Caco-2 (cell line): Measurements from ENCODE around the gene STAB2. TPM values are rescaled to one million over a fixed set of nuclear protein-coding genes. Genes with fewer than 3 reads are reported as not detected.

ENCODE experiments used
- BruUV-seq: library from RNA; stranded (reverse); fragments of 400-500 nt; replicated peaks from 2 replicates; lab custom pipeline; 2021; lab: Mats Ljungman, UMichigan
- CTCF ChIA-PET: fragments of 300-600 bp; sonication (Branson Sonifier 250); formaldehyde crosslinking; loops from one replicate; lab custom pipeline; 2022; ENCODE audit warnings: antibody characterized with exemption; lab: Charles Lee
- POLR2A ChIA-PET: fragments of 300-600 bp; sonication (Branson Sonifier 250); formaldehyde crosslinking; loops from one replicate; lab custom pipeline; 2022; ENCODE audit warnings: antibody characterized with exemption; lab: Charles Lee
- DNase-seq, 2 experiments: peaks; one replicate each; pipeline versions ENCODE4 v3.0.0 to v3.0.0-alpha.2; 2020 to 2022
- H3K27me3 ChIP-seq: replicated peaks from 2 replicates; pipeline ENCODE4 v1.6.0; 2011; ENCODE audit warnings: low read length; ENCODE audit not compliant: control insufficient read depth, insufficient read depth
- H3K36me3 ChIP-seq: 2 replicates; pipeline ENCODE4 v1.5.1; 2011; ENCODE audit warnings: low read length; ENCODE audit not compliant: control insufficient read depth, insufficient read depth
- H3K4me1 ChIP-seq: fragments of 250-450 bp; sonication (Bioruptor Pico); 2 replicates; pipeline ENCODE4 v1.5.1; 2020; ENCODE audit warnings: mild to moderate bottlenecking
- H3K4me3 ChIP-seq: 2 replicates; pipeline ENCODE4 v1.5.1; 2011; ENCODE audit warnings: low read depth, mild to moderate bottlenecking, control low read depth, low read length
- H3K9me3 ChIP-seq: fragments of 250-450 bp; sonication (Bioruptor Pico); 2 replicates; pipeline ENCODE4 v1.5.1; 2020; ENCODE audit warnings: mild to moderate bottlenecking, moderate library complexity
- H3K27ac Mint-ChIP-seq: one replicate; pipeline ENCODE4 v1.8.0; 2022; ENCODE audit warnings: mixed read lengths; ENCODE audit not compliant: unreplicated experiment
- H3K27me3 Mint-ChIP-seq: one replicate; pipeline ENCODE4 v1.8.0; 2022; ENCODE audit warnings: mixed read lengths; ENCODE audit not compliant: insufficient read depth, unreplicated experiment
- H3K36me3 Mint-ChIP-seq: one replicate; pipeline ENCODE4 v1.8.0; 2022; ENCODE audit warnings: mild to moderate bottlenecking, mixed read lengths; ENCODE audit not compliant: insufficient read depth, unreplicated experiment
- H3K4me1 Mint-ChIP-seq: one replicate; pipeline ENCODE4 v1.8.0; 2022; ENCODE audit warnings: low read depth, mixed read lengths; ENCODE audit not compliant: unreplicated experiment
- H3K4me3 Mint-ChIP-seq: one replicate; pipeline ENCODE4 v1.8.0; 2022; ENCODE audit warnings: mild to moderate bottlenecking, moderate library complexity, mixed read lengths; ENCODE audit not compliant: unreplicated experiment
- H3K9me3 Mint-ChIP-seq: one replicate; pipeline ENCODE4 v1.8.0; 2022; ENCODE audit warnings: mixed read lengths; ENCODE audit not compliant: unreplicated experiment
- CTCF ChIP-seq, 2 experiments: fragments of 200-600 bp in 1 of 2; IDR thresholded peaks; 1 replicate in 1 of 2; 2 replicates in 1 of 2; pipeline versions ENCODE4 v1.5.1 to v1.8.0; 2011 to 2022; ENCODE audit warnings: antibody characterized with exemption in 1 of 2, control low read depth in 1 of 2, inconsistent platforms in 1 of 2, low read depth in 1 of 2, low read length in 1 of 2, mild to moderate bottlenecking in 1 of 2, moderate library complexity in 1 of 2; ENCODE audit not compliant: insufficient read depth in 1 of 2, severe bottlenecking in 1 of 2, unreplicated experiment in 1 of 2
- intact Hi-C: fragments of 100-400 bp; cut with micrococcal nuclease; formaldehyde crosslinking; loops from one replicate; pipeline ENCODE4 v1.10.0; 2022; ENCODE audit not compliant: unreplicated experiment
- total RNA-seq: library from RNA; stranded (reverse); gene quantifications from 2 replicates; pipeline ENCODE4 v1.2.3, GENCODE V29; 2022

The STAB2 gene
- total RNA-seq, 1 experiment from 2014 or later = 0.25 TPM

DNA sequence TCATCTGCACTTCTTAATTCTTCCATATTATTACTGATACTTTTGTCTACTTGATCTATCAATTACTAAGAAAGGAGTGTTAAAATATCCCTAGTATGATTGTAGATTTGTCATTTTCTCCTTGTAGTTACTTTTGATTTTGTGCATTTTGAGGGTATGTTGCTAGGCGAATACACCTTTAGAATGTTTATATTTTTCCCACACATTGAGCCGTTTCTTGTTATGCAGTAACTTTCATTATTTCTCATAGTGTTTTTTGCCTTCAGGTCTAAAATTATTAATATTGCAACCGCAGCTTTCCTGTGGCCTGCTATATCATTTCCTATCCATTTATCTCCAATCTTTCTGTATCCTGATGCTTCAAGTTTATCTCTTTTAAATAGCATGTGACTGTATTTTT lies 46.8 kb upstream of the STAB2 start:
- Histone ChIP-seq H3K9me3 (no peaks in the 10 kb centered on the region), H3K27me3 (no peaks in the 10 kb centered on the region), H3K4me1 (no peaks in the 10 kb centered on the region), H3K36me3 (no peaks in the 10 kb centered on the region), H3K4me3 (no peak overlapping the region)
- CTCF ChIA-PET = no interaction called here
- no peaks in the 10 kb centered on the region for H3K4me1 Mint-ChIP-seq
- no peaks in the 10 kb centered on the region for H3K27me3 Mint-ChIP-seq
- no peak overlapping the region for H3K27ac Mint-ChIP-seq
- BruUV-seq = no TSS peak
- no peaks in the 10 kb centered on the region for H3K9me3 Mint-ChIP-seq
- no peak for DNase-seq
- H3K4me3 Mint-ChIP-seq = no peak overlapping the region
- no peak for TF ChIP-seq CTCF (IDR thresholded peaks at IDR 0.05; ENCODE audit: insufficient read depth in 1 of 2, low read depth in 1 of 2, low read length in 1 of 2, severe bottlenecking in 1 of 2, unreplicated experiment in 1 of 2)
- intact Hi-C loops = no loop called here
- no peaks in the 10 kb centered on the region for H3K36me3 Mint-ChIP-seq
- POLR2A ChIA-PET = no interaction called here

DNA sequence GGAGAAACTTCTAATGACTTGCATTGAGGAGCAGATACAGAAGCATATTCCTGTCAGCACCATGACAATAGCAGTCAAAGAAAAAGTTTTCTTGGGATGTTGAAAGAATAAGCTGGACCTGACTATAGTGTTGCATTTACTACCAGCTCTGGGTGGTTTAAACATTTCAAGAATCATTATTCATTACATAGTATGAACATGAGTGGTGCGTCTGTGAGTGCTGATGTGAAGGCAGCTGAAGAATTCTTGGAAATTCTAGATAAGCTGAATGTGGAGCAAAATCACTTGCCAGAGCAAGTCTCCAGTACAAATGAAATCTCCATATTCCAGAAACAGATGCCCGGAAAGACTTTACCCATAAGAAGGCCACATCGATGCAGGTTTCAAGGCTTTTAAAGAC lies 45.0 kb upstream of the STAB2 start:
- no peaks in the 10 kb centered on the region for H3K4me1 Mint-ChIP-seq
- no peak overlapping the region for H3K4me3 Mint-ChIP-seq
- TF ChIP-seq CTCF (IDR thresholded peaks at IDR 0.05; ENCODE audit: insufficient read depth in 1 of 2, low read depth in 1 of 2, low read length in 1 of 2, severe bottlenecking in 1 of 2, unreplicated experiment in 1 of 2) = no peak
- intact Hi-C loops = no loop called here
- Histone ChIP-seq H3K4me3 (no peak overlapping the region), H3K36me3 (no peaks in the 10 kb centered on the region), H3K9me3 (no peaks in the 10 kb centered on the region), H3K27me3 (no peaks in the 10 kb centered on the region), H3K4me1 (no peaks in the 10 kb centered on the region)
- H3K36me3 Mint-ChIP-seq = no peaks in the 10 kb centered on the region
- ChIA-PET CTCF (no interaction called here), POLR2A (no interaction called here)
- no peaks in the 10 kb centered on the region for H3K9me3 Mint-ChIP-seq
- BruUV-seq = no TSS peak
- H3K27ac Mint-ChIP-seq = no peak overlapping the region
- peaks cover 4% of the 10 kb centered on the region for H3K27me3 Mint-ChIP-seq
- DNase-seq = no peak

DNA sequence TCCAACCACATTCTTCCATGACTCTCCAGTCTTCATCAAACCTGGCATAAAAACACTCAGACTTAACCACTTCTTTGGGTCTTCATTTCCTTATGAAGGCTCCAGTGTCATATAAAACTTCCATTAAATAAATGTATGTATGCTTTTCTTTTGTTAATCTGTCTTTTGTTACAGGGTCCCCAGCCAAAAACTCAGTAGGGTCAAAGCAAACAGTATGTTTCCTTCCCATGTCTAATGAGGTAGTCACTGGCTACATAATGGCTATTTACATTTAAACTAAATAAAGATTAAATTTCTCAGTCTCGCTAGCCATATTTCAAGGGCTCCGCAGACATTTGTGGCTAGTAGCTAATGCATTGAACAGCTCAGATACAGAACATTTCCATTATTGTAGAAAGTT lies 40.1 kb upstream of the STAB2 start:
- BruUV-seq = no TSS peak
- intact Hi-C loops = no loop called here
- no peaks in the 10 kb centered on the region for H3K27me3 ChIP-seq
- Mint-ChIP-seq H3K27ac (no peak overlapping the region), H3K36me3 (no peaks in the 10 kb centered on the region), H3K27me3 (peaks cover 4% of the 10 kb centered on the region), H3K4me1 (no peaks in the 10 kb centered on the region), H3K9me3 (no peaks in the 10 kb centered on the region), H3K4me3 (no peak overlapping the region)
- H3K9me3 ChIP-seq = no peaks in the 10 kb centered on the region
- CTCF ChIA-PET = interaction anchor here (1.3 to 1.8 kb wide), 2 partner anchors 596 to 598 kb away, joined by 3 to 7 read pairs; no protein-coding TSS in a partner anchor
- no peaks in the 10 kb centered on the region for H3K36me3 ChIP-seq
- TF ChIP-seq CTCF (IDR thresholded peaks at IDR 0.05; ENCODE audit: insufficient read depth in 1 of 2, low read depth in 1 of 2, low read length in 1 of 2, severe bottlenecking in 1 of 2, unreplicated experiment in 1 of 2) = no peak
- no peak for DNase-seq
- H3K4me3 ChIP-seq = no peak overlapping the region
- H3K4me1 ChIP-seq = no peaks in the 10 kb centered on the region
- POLR2A ChIA-PET = no interaction called here
